Measurements from ENCODE around the gene PRKN. TPM values are rescaled to one million over a fixed set of nuclear protein-coding genes. Genes with fewer than 3 reads are reported as not detected.

Gene PRKN
- total and polyA plus RNA-seq, 2 experiments from 2014 or later, result 2.3 to 3.9 TPM

- 86% methylated on average over 8 of the region's 8 CpGs for WGBS (ENCODE audit: low lambda C conversion rate, missing lambda C conversion rate)
- no peaks in the 10 kb centered on the region for H3K27me3 ChIP-seq
- no peaks in the 10 kb centered on the region for H3K36me3 ChIP-seq (replicated peaks; ENCODE audit: insufficient read depth, low read depth)
- no peak for DNase-seq (ENCODE audit: low spot score)
- no peak overlapping the region for H2AFZ ChIP-seq
- no peaks in the 10 kb centered on the region for H3K4me1 ChIP-seq (ENCODE audit: insufficient read depth)
- TF ChIP-seq EZH2 (IDR thresholded peaks at IDR 0.05; ENCODE audit: borderline replicate concordance), result no peak
- no peak for TF ChIP-seq EZH2phosphoT487 (IDR thresholded peaks at IDR 0.05; ENCODE audit: low read depth, severe bottlenecking, unreplicated experiment)
- no peak for TF ChIP-seq CTCF (IDR thresholded peaks at IDR 0.05; ENCODE audit: poor library complexity)
- H4K20me1 ChIP-seq (ENCODE audit: insufficient read depth, poor library complexity, severe bottlenecking), result no peaks in the 10 kb centered on the region
- H3K9me2 ChIP-seq (replicated peaks; ENCODE audit: insufficient read depth), result no peaks in the 10 kb centered on the region
- H3K79me2 ChIP-seq, result no peaks in the 10 kb centered on the region
- H3K4me3 ChIP-seq, result no peak overlapping the region
- H3K9me3 ChIP-seq (ENCODE audit: low read depth), result no peaks in the 10 kb centered on the region
- no peak overlapping the region for H3K4me2 ChIP-seq
- H3K27ac ChIP-seq, result no peak overlapping the region
Observed at GRCh38 chr6:162178666-162179065, 548.9 kb downstream of the PRKN start.

- 93% methylated on average over 3 of the region's 3 CpGs for WGBS (ENCODE audit: low lambda C conversion rate, missing lambda C conversion rate)
- H2AFZ ChIP-seq, result no peak overlapping the region
- H3K27me3 ChIP-seq, result no peaks in the 10 kb centered on the region
- no peaks in the 10 kb centered on the region for H3K36me3 ChIP-seq (replicated peaks; ENCODE audit: insufficient read depth, low read depth)
- H3K27ac ChIP-seq, result no peak overlapping the region
- TF ChIP-seq EZH2 (IDR thresholded peaks at IDR 0.05; ENCODE audit: borderline replicate concordance), result no peak
- TF ChIP-seq CTCF (IDR thresholded peaks at IDR 0.05; ENCODE audit: poor library complexity), result no peak
- TF ChIP-seq EZH2phosphoT487 (IDR thresholded peaks at IDR 0.05; ENCODE audit: low read depth, severe bottlenecking, unreplicated experiment), result no peak
- no peaks in the 10 kb centered on the region for H3K9me3 ChIP-seq (ENCODE audit: low read depth)
- no peaks in the 10 kb centered on the region for H3K9me2 ChIP-seq (replicated peaks; ENCODE audit: insufficient read depth)
- H3K79me2 ChIP-seq, result no peaks in the 10 kb centered on the region
- H4K20me1 ChIP-seq (ENCODE audit: insufficient read depth, poor library complexity, severe bottlenecking), result no peaks in the 10 kb centered on the region
- DNase-seq (ENCODE audit: low spot score), result no peak
- no peak overlapping the region for H3K4me3 ChIP-seq
- H3K4me2 ChIP-seq, result no peak overlapping the region
- no peaks in the 10 kb centered on the region for H3K4me1 ChIP-seq (ENCODE audit: insufficient read depth)
Observed at GRCh38 chr6:162178266-162178665, 549.3 kb downstream of the PRKN start.

GRCh38 chr6:162177746-162178145 lies 549.8 kb downstream of the PRKN start:
- no peaks in the 10 kb centered on the region for H3K79me2 ChIP-seq
- no peaks in the 10 kb centered on the region for H3K36me3 ChIP-seq (replicated peaks; ENCODE audit: insufficient read depth, low read depth)
- no peak overlapping the region for H3K27ac ChIP-seq
- no peaks in the 10 kb centered on the region for H3K27me3 ChIP-seq
- no peak overlapping the region for H2AFZ ChIP-seq
- TF ChIP-seq CTCF (IDR thresholded peaks at IDR 0.05; ENCODE audit: poor library complexity), result peak; percentile 35
- TF ChIP-seq EZH2 (IDR thresholded peaks at IDR 0.05; ENCODE audit: borderline replicate concordance), result no peak
- H3K4me1 ChIP-seq (ENCODE audit: insufficient read depth), result no peaks in the 10 kb centered on the region
- H3K9me3 ChIP-seq (ENCODE audit: low read depth), result no peaks in the 10 kb centered on the region
- no peak overlapping the region for H3K4me2 ChIP-seq
- DNase-seq (ENCODE audit: low spot score), result peak; percentile 8
- no peaks in the 10 kb centered on the region for H3K9me2 ChIP-seq (replicated peaks; ENCODE audit: insufficient read depth)
- no peak overlapping the region for H3K4me3 ChIP-seq
- WGBS (ENCODE audit: low lambda C conversion rate, missing lambda C conversion rate), result 50% methylated on average over 4 of the region's 4 CpGs
- no peaks in the 10 kb centered on the region for H4K20me1 ChIP-seq (ENCODE audit: insufficient read depth, poor library complexity, severe bottlenecking)

GRCh38 chr6:162173466-162173865 lies 554.1 kb downstream of the PRKN start:
- Histone ChIP-seq H2AFZ (no peak overlapping the region), H3K9me3 (ENCODE audit: low read depth) (no peaks in the 10 kb centered on the region), H3K27ac (no peak overlapping the region), H3K4me2 (no peak overlapping the region), H4K20me1 (ENCODE audit: insufficient read depth, poor library complexity, severe bottlenecking) (no peaks in the 10 kb centered on the region), H3K79me2 (no peaks in the 10 kb centered on the region), H3K27me3 (no peaks in the 10 kb centered on the region), H3K4me1 (ENCODE audit: insufficient read depth) (no peaks in the 10 kb centered on the region), H3K36me3 (replicated peaks; ENCODE audit: insufficient read depth, low read depth) (no peaks in the 10 kb centered on the region), H3K9me2 (replicated peaks; ENCODE audit: insufficient read depth) (no peaks in the 10 kb centered on the region), H3K4me3 (no peak overlapping the region)
- WGBS (ENCODE audit: low lambda C conversion rate, missing lambda C conversion rate), result 94% methylated on average over 1 of the region's 1 CpG
- TF ChIP-seq EZH2 (IDR thresholded peaks at IDR 0.05; ENCODE audit: borderline replicate concordance), result no peak
- TF ChIP-seq EZH2phosphoT487 (IDR thresholded peaks at IDR 0.05; ENCODE audit: low read depth, severe bottlenecking, unreplicated experiment), result no peak
- DNase-seq (ENCODE audit: low spot score), result no peak
